ENCODE results near the gene CHI3L1. TPM values are rescaled to one million over a fixed set of nuclear protein-coding genes. Genes with fewer than 3 reads are reported as not detected.

The CHI3L1 gene
- total RNA-seq, 1 experiment from 2014 or later = not detected

DNA sequence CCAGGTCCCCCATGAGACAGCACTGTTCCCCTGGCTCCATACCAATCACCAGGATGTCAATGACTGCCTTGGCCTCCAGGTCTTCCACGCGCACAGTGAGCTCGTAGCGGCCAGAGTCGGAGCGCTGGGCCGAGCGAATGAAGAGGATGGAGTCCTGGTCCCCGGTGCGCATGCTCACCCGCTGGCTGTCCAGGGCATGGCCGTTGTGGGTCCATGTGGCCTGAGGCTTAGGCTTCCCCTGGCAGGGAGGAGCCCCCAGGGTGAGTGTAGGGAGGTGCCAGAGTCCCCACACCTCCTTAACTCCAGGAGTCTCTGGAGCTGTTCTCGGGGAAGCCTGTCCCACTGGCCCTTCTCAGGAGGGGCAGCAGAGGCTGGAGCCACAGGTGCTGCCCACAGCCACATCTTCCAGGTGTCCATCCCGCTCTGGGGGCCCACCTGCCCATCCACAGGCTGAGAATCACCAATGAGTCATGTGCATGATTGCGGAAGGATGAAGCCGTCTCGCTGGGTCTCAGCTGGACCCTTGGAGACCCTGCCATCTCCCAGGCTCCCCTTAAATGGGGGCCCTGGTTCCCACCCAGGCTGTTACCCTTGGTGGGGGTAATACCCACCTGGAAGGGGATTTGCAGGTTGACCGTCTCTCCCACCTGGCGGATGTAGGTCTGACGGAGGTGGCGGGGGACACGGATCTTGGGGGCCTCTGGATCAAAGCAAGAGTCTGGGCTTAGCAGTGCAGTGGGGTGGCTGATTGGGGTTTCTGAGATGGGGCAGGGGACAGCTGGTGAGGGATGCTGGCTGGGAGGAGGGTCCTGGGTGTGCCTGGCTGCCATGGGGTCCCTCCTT, 14.9 kb downstream of the CHI3L1 start:
- no peak overlapping the region for H3K27ac ChIP-seq (ENCODE audit: low read depth, low read length, poor library complexity, severe bottlenecking)
- H3K9me3 ChIP-seq (ENCODE audit: low read depth, low read length, poor library complexity, severe bottlenecking) = no peaks in the 10 kb centered on the region
- ChIA-PET POLR2A (ENCODE audit: low non-redundant PET) (no interaction called here), CTCF (interaction anchor here (0.6 to 2.5 kb wide), 4 partner anchors 14 to 132 kb away, joined by 3 to 23 read pairs (median 3); no protein-coding TSS in a partner anchor)
- no peak for DNase-seq (ENCODE audit: low spot score)
- H3K4me3 ChIP-seq (ENCODE audit: low read depth, low read length, poor library complexity, severe bottlenecking) = no peak overlapping the region
- H3K4me1 ChIP-seq (ENCODE audit: insufficient read depth, low read length, poor library complexity, severe bottlenecking) = peaks cover 5% of the 10 kb centered on the region
- intact Hi-C loops (cut with micrococcal nuclease; ENCODE audit: unreplicated experiment) = loop anchor here (1.0 to 5.0 kb wide), 2 partner anchors 54 to 132 kb away; no protein-coding TSS in a partner anchor
- BruUV-seq (replicated peaks) = no TSS peak
- no peaks in the 10 kb centered on the region for H3K36me3 ChIP-seq (ENCODE audit: insufficient read depth, low read length, poor library complexity, severe bottlenecking)
- TF ChIP-seq EZH2 (IDR thresholded peaks at IDR 0.05; ENCODE audit: borderline replicate concordance, low read depth, low read length, poor library complexity, severe bottlenecking) = no peak
- TF ChIP-seq, protein P1, sequence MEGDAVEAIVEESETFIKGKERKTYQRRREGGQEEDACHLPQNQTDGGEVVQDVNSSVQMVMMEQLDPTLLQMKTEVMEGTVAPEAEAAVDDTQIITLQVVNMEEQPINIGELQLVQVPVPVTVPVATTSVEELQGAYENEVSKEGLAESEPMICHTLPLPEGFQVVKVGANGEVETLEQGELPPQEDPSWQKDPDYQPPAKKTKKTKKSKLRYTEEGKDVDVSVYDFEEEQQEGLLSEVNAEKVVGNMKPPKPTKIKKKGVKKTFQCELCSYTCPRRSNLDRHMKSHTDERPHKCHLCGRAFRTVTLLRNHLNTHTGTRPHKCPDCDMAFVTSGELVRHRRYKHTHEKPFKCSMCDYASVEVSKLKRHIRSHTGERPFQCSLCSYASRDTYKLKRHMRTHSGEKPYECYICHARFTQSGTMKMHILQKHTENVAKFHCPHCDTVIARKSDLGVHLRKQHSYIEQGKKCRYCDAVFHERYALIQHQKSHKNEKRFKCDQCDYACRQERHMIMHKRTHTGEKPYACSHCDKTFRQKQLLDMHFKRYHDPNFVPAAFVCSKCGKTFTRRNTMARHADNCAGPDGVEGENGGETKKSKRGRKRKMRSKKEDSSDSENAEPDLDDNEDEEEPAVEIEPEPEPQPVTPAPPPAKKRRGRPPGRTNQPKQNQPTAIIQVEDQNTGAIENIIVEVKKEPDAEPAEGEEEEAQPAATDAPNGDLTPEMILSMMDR (conservative IDR thresholded peaks at IDR 0.05; ENCODE audit: low read depth, low read length) = no peak
- no peaks in the 10 kb centered on the region for H3K27me3 ChIP-seq (replicated peaks; ENCODE audit: insufficient read depth, low read depth, low read length, poor library complexity)

DNA sequence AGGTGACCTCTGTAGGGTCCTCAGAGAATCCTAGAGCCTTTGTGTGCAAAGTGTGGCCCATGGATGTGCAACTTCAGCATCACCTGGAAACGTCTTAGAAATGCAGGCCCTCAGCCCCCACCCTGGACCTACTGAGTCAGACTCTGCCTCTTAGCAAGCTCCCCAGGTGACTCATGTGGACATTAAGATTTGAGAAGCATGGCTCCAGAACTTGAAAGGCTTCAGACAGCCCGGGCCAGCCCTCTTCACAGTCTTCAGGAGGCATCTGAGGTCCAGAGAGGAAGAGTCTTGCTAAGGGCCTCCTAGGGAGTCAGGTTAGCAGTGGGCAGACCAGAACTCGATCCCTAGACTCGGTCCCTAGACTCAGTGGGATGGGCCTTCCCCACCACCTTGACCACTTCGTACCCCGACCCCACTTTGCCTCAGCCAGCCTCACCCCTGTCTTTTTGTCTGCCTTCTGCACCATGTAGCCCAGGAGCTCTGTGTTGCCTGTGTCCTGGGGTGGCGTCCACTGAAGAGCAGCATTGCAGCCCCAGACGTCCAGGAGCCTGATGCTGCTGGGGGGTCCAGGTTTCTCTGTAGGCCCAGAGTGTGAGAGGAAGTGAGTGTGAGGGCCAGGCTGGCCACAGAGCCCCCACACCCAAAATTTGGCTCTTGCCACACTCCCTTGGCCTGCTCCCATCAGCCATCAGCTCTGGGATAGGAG, 15.7 kb downstream of the CHI3L1 start:
- DNase-seq (ENCODE audit: low spot score) = no peak
- ChIA-PET POLR2A (ENCODE audit: low non-redundant PET) (no interaction called here), CTCF (interaction anchor here (0.6 to 2.5 kb wide), 2 partner anchors 14 to 131 kb away, joined by 3 to 23 read pairs; no protein-coding TSS in a partner anchor)
- TF ChIP-seq, protein P1 (conservative IDR thresholded peaks at IDR 0.05; ENCODE audit: low read depth, low read length) = no peak
- no peak for TF ChIP-seq EZH2 (IDR thresholded peaks at IDR 0.05; ENCODE audit: borderline replicate concordance, low read depth, low read length, poor library complexity, severe bottlenecking)
- Histone ChIP-seq H3K27me3 (replicated peaks; ENCODE audit: insufficient read depth, low read depth, low read length, poor library complexity) (no peaks in the 10 kb centered on the region), H3K9me3 (ENCODE audit: low read depth, low read length, poor library complexity, severe bottlenecking) (no peaks in the 10 kb centered on the region), H3K4me3 (ENCODE audit: low read depth, low read length, poor library complexity, severe bottlenecking) (no peak overlapping the region), H3K27ac (ENCODE audit: low read depth, low read length, poor library complexity, severe bottlenecking) (no peak overlapping the region), H3K36me3 (ENCODE audit: insufficient read depth, low read length, poor library complexity, severe bottlenecking) (no peaks in the 10 kb centered on the region), H3K4me1 (ENCODE audit: insufficient read depth, low read length, poor library complexity, severe bottlenecking) (peaks cover 5% of the 10 kb centered on the region)
- no TSS peak for BruUV-seq (replicated peaks)
- intact Hi-C loops (cut with micrococcal nuclease; ENCODE audit: unreplicated experiment) = loop anchor here (5.0 kb wide), 1 partner anchor 53 kb away; no protein-coding TSS in a partner anchor

DNA sequence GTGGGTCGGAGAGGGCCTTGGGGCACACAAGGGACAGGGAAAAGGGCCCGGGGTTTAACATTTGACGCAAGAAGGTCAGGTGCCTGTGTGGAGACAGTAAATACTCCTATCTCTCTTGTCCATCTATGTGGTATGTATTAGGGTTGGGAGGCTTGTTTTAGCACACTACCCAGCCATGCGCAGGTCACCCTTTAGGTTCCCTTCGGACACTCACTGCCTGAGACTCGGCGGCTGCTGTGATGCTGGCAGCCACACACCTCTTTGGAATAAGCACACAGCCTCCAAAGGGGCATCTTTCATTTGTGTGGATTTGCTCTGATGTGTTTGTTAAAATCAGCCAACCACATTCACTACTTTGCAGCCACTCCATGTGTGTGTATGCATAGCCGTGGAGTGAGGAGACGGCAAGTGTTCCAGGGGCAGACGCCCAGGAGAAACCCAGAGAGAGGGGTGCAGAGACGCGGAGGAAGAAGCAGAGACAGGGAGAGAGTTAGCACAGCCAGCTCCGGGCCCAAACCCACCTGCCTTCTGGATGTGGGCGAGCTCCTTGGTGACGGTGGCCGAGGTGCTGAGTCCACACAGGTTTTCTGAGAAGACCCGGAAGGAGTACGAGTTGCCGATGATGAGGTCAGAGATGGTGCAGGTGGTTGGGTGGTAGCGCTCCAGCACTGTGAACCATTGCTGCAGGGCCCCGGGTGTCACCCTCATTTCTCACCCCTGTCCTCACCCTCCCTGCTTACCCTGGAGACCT, 16.6 kb downstream of the CHI3L1 start:
- ChIA-PET POLR2A (ENCODE audit: low non-redundant PET) (no interaction called here), CTCF (interaction anchor here (0.6 kb wide), 2 partner anchors 49 to 198 kb away, joined by 3 to 9 read pairs; no protein-coding TSS in a partner anchor)
- H3K36me3 ChIP-seq (ENCODE audit: insufficient read depth, low read length, poor library complexity, severe bottlenecking) = no peaks in the 10 kb centered on the region
- no peak overlapping the region for H3K4me3 ChIP-seq (ENCODE audit: low read depth, low read length, poor library complexity, severe bottlenecking)
- intact Hi-C loops (cut with micrococcal nuclease; ENCODE audit: unreplicated experiment) = loop anchor here (5.0 kb wide), 1 partner anchor 53 kb away; no protein-coding TSS in a partner anchor
- H3K4me1 ChIP-seq (ENCODE audit: insufficient read depth, low read length, poor library complexity, severe bottlenecking) = peaks cover 5% of the 10 kb centered on the region
- H3K9me3 ChIP-seq (ENCODE audit: low read depth, low read length, poor library complexity, severe bottlenecking) = no peaks in the 10 kb centered on the region
- no peak for TF ChIP-seq EZH2 (IDR thresholded peaks at IDR 0.05; ENCODE audit: borderline replicate concordance, low read depth, low read length, poor library complexity, severe bottlenecking)
- TF ChIP-seq, protein P1 (conservative IDR thresholded peaks at IDR 0.05; ENCODE audit: low read depth, low read length) = no peak
- H3K27ac ChIP-seq (ENCODE audit: low read depth, low read length, poor library complexity, severe bottlenecking) = no peak overlapping the region
- no TSS peak for BruUV-seq (replicated peaks)
- no peak for DNase-seq (ENCODE audit: low spot score)
- no peaks in the 10 kb centered on the region for H3K27me3 ChIP-seq (replicated peaks; ENCODE audit: insufficient read depth, low read depth, low read length, poor library complexity)
